GM19240 (cell line): ENCODE measurements around the gene THG1L.

Experiments
- DNase-seq: peaks from one replicate; pipeline ENCODE4 v3.0.0; 2011; ENCODE audit warnings: low spot score; ENCODE audit not compliant: insufficient read length

THG1L gene

GRCh38 chr5:157758706-157759105 is 27.5 kb downstream of the THG1L start:
- no peak for DNase-seq

GRCh38 chr5:157761690-157762621 is 30.7 kb downstream of the THG1L start:
- DNase-seq, result peak; percentile 35

- no peak for DNase-seq
Measured at GRCh38 chr5:157764531-157764930, 33.3 kb downstream of the THG1L start.

GRCh38 chr5:157766442-157766841 is 35.2 kb downstream of the THG1L start:
- DNase-seq, result no peak

GRCh38 chr5:157766902-157767301 is 35.7 kb downstream of the THG1L start:
- no peak for DNase-seq

- no peak for DNase-seq
Measured at GRCh38 chr5:157767689-157768088, 36.5 kb downstream of the THG1L start.

- DNase-seq, result no peak
Measured at GRCh38 chr5:157770665-157771064, 39.4 kb downstream of the THG1L start.

- DNase-seq, result no peak
Measured at GRCh38 chr5:157772127-157772526, 40.9 kb downstream of the THG1L start.

- no peak for DNase-seq
Measured at GRCh38 chr5:157778121-157778805, 47.0 kb downstream of the THG1L start.

- DNase-seq, result no peak
Measured at GRCh38 chr5:157779221-157779620, 48.0 kb downstream of the THG1L start.

GRCh38 chr5:157785801-157786200 is 54.6 kb downstream of the THG1L start:
- no peak for DNase-seq
